C4-2B (cell line): ENCODE data around the gene LCP2.

Experiments
- CTCF ChIP-seq: fragments of 450-650 bp; conservative IDR thresholded peaks from 2 replicates; pipeline ENCODE4 v1.5.1; 2017; ENCODE audit warnings: mild to moderate bottlenecking
- ZFX ChIP-seq: fragments of 450-650 bp; IDR thresholded peaks from 2 replicates; pipeline ENCODE4 v1.6.1; 2017

- TF ChIP-seq CTCF (no peak), ZFX (no peak)
Measured at GRCh38 chr5:170251462-170251861, 46.1 kb downstream of the LCP2 start.
